Ishikawa (cell line): Measurements from ENCODE around the gene MED12L.

Experiments
- EP300 ChIP-seq: IDR thresholded peaks from 2 replicates; pipeline ENCODE4 v1.6.1; 2012; ENCODE audit warnings: borderline replicate concordance
- FOXM1 ChIP-seq: IDR thresholded peaks from 2 replicates; pipeline ENCODE4 v1.6.1; 2012; ENCODE audit warnings: low read depth, borderline replicate concordance
- MAX ChIP-seq: IDR thresholded peaks from 2 replicates; pipeline ENCODE4 v1.6.1; 2012
- TAF1 ChIP-seq: IDR thresholded peaks from 2 replicates; pipeline ENCODE4 v1.6.1; 2012; ENCODE audit warnings: low read depth, mild to moderate bottlenecking
- TEAD4 ChIP-seq: IDR thresholded peaks from 2 replicates; pipeline ENCODE4 v1.6.1; 2012
- YY1 ChIP-seq: IDR thresholded peaks from 2 replicates; pipeline ENCODE4 v1.6.1; 2012; ENCODE audit warnings: low read depth
- TF ChIP-seq, protein P1 (sequence below): IDR thresholded peaks from 2 replicates; pipeline ENCODE4 v1.6.1; 2012; ENCODE audit warnings: low read depth, mild to moderate bottlenecking

DNA sequence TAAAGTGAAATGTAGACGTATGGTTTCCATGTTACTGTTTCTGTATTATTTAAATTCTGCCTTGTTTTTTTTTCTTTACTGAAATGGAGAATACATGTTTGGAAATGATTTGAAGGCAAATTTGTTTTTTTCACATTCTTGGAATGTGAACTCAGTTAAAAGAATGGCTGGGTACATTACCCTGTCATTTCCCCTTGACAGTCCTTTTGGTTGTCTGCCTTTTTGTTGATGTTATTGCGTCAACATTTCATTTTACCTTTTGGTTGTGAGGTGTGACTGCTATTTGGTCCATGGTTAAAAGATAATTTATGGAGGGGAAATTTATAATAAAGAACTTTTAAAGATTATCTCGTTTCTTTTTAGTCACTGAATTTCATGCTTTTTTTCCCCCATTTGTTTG, 120.7 kb downstream of the MED12L start:
- TF ChIP-seq YY1, result no peak
- TF ChIP-seq EP300, result no peak
- TF ChIP-seq, protein P1, sequence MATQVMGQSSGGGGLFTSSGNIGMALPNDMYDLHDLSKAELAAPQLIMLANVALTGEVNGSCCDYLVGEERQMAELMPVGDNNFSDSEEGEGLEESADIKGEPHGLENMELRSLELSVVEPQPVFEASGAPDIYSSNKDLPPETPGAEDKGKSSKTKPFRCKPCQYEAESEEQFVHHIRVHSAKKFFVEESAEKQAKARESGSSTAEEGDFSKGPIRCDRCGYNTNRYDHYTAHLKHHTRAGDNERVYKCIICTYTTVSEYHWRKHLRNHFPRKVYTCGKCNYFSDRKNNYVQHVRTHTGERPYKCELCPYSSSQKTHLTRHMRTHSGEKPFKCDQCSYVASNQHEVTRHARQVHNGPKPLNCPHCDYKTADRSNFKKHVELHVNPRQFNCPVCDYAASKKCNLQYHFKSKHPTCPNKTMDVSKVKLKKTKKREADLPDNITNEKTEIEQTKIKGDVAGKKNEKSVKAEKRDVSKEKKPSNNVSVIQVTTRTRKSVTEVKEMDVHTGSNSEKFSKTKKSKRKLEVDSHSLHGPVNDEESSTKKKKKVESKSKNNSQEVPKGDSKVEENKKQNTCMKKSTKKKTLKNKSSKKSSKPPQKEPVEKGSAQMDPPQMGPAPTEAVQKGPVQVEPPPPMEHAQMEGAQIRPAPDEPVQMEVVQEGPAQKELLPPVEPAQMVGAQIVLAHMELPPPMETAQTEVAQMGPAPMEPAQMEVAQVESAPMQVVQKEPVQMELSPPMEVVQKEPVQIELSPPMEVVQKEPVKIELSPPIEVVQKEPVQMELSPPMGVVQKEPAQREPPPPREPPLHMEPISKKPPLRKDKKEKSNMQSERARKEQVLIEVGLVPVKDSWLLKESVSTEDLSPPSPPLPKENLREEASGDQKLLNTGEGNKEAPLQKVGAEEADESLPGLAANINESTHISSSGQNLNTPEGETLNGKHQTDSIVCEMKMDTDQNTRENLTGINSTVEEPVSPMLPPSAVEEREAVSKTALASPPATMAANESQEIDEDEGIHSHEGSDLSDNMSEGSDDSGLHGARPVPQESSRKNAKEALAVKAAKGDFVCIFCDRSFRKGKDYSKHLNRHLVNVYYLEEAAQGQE, result no peak
- no peak for TF ChIP-seq TAF1
- no peak for TF ChIP-seq MAX
- no peak for TF ChIP-seq TEAD4
- TF ChIP-seq FOXM1, result no peak
